Caco-2 (cell line): ENCODE data around the gene TPK1. TPM values are rescaled to one million over a fixed set of nuclear protein-coding genes. Genes with fewer than 3 reads are reported as not detected.

Experiments used
- BruUV-seq: library from RNA; stranded (reverse); fragments of 400-500 nt; replicated peaks from 2 replicates; lab custom pipeline; 2021; lab: Mats Ljungman, UMichigan
- CTCF ChIA-PET: fragments of 300-600 bp; sonication (Branson Sonifier 250); formaldehyde crosslinking; loops from one replicate; lab custom pipeline; 2022; ENCODE audit warnings: antibody characterized with exemption; lab: Charles Lee
- POLR2A ChIA-PET: fragments of 300-600 bp; sonication (Branson Sonifier 250); formaldehyde crosslinking; loops from one replicate; lab custom pipeline; 2022; ENCODE audit warnings: antibody characterized with exemption; lab: Charles Lee
- DNase-seq, 2 experiments: peaks; one replicate each; pipeline versions ENCODE4 v3.0.0 to v3.0.0-alpha.2; 2020 to 2022
- H3K27me3 ChIP-seq: replicated peaks from 2 replicates; pipeline ENCODE4 v1.6.0; 2011; ENCODE audit warnings: low read length; ENCODE audit not compliant: control insufficient read depth, insufficient read depth
- H3K36me3 ChIP-seq: 2 replicates; pipeline ENCODE4 v1.5.1; 2011; ENCODE audit warnings: low read length; ENCODE audit not compliant: control insufficient read depth, insufficient read depth
- H3K4me1 ChIP-seq: fragments of 250-450 bp; sonication (Bioruptor Pico); 2 replicates; pipeline ENCODE4 v1.5.1; 2020; ENCODE audit warnings: mild to moderate bottlenecking
- H3K4me3 ChIP-seq: 2 replicates; pipeline ENCODE4 v1.5.1; 2011; ENCODE audit warnings: low read depth, mild to moderate bottlenecking, control low read depth, low read length
- H3K9me3 ChIP-seq: fragments of 250-450 bp; sonication (Bioruptor Pico); 2 replicates; pipeline ENCODE4 v1.5.1; 2020; ENCODE audit warnings: mild to moderate bottlenecking, moderate library complexity
- H3K27ac Mint-ChIP-seq: one replicate; pipeline ENCODE4 v1.8.0; 2022; ENCODE audit warnings: mixed read lengths; ENCODE audit not compliant: unreplicated experiment
- H3K27me3 Mint-ChIP-seq: one replicate; pipeline ENCODE4 v1.8.0; 2022; ENCODE audit warnings: mixed read lengths; ENCODE audit not compliant: insufficient read depth, unreplicated experiment
- H3K36me3 Mint-ChIP-seq: one replicate; pipeline ENCODE4 v1.8.0; 2022; ENCODE audit warnings: mild to moderate bottlenecking, mixed read lengths; ENCODE audit not compliant: insufficient read depth, unreplicated experiment
- H3K4me1 Mint-ChIP-seq: one replicate; pipeline ENCODE4 v1.8.0; 2022; ENCODE audit warnings: low read depth, mixed read lengths; ENCODE audit not compliant: unreplicated experiment
- H3K4me3 Mint-ChIP-seq: one replicate; pipeline ENCODE4 v1.8.0; 2022; ENCODE audit warnings: mild to moderate bottlenecking, moderate library complexity, mixed read lengths; ENCODE audit not compliant: unreplicated experiment
- H3K9me3 Mint-ChIP-seq: one replicate; pipeline ENCODE4 v1.8.0; 2022; ENCODE audit warnings: mixed read lengths; ENCODE audit not compliant: unreplicated experiment
- CTCF ChIP-seq, 2 experiments: fragments of 200-600 bp in 1 of 2; IDR thresholded peaks; 1 replicate in 1 of 2; 2 replicates in 1 of 2; pipeline versions ENCODE4 v1.5.1 to v1.8.0; 2011 to 2022; ENCODE audit warnings: antibody characterized with exemption in 1 of 2, control low read depth in 1 of 2, inconsistent platforms in 1 of 2, low read depth in 1 of 2, low read length in 1 of 2, mild to moderate bottlenecking in 1 of 2, moderate library complexity in 1 of 2; ENCODE audit not compliant: insufficient read depth in 1 of 2, severe bottlenecking in 1 of 2, unreplicated experiment in 1 of 2
- intact Hi-C: fragments of 100-400 bp; cut with micrococcal nuclease; formaldehyde crosslinking; loops from one replicate; pipeline ENCODE4 v1.10.0; 2022; ENCODE audit not compliant: unreplicated experiment
- total RNA-seq: library from RNA; stranded (reverse); gene quantifications from 2 replicates; pipeline ENCODE4 v1.2.3, GENCODE V29; 2022

TPK1 gene
- total RNA-seq, 1 experiment from 2014 or later, result 86.6 TPM

GRCh38 chr7:144641389-144642044 lies 194.3 kb downstream of the TPK1 start:
- Histone ChIP-seq H3K36me3 (no peaks in the 10 kb centered on the region), H3K4me3 (no peak overlapping the region), H3K4me1 (no peaks in the 10 kb centered on the region), H3K9me3 (no peaks in the 10 kb centered on the region), H3K27me3 (no peaks in the 10 kb centered on the region)
- no peak overlapping the region for H3K4me3 Mint-ChIP-seq
- no peaks in the 10 kb centered on the region for H3K27me3 Mint-ChIP-seq
- no TSS peak for BruUV-seq
- no peaks in the 10 kb centered on the region for H3K9me3 Mint-ChIP-seq
- POLR2A ChIA-PET, result no interaction called here
- no peak for TF ChIP-seq CTCF (IDR thresholded peaks at IDR 0.05; ENCODE audit: insufficient read depth in 1 of 2, low read depth in 1 of 2, low read length in 1 of 2, severe bottlenecking in 1 of 2, unreplicated experiment in 1 of 2)
- intact Hi-C loops, result no loop called here
- CTCF ChIA-PET, result no interaction called here
- no peaks in the 10 kb centered on the region for H3K4me1 Mint-ChIP-seq
- DNase-seq, result no peak
- H3K27ac Mint-ChIP-seq, result no peak overlapping the region
- H3K36me3 Mint-ChIP-seq, result no peaks in the 10 kb centered on the region

GRCh38 chr7:144632724-144633123 lies 203.1 kb downstream of the TPK1 start:
- peaks cover 22% of the 10 kb centered on the region for H3K36me3 Mint-ChIP-seq
- BruUV-seq, result no TSS peak

GRCh38 chr7:144629598-144629997 lies 206.3 kb downstream of the TPK1 start:
- Mint-ChIP-seq H3K27me3 (no peaks in the 10 kb centered on the region), H3K9me3 (no peaks in the 10 kb centered on the region), H3K4me3 (no peak overlapping the region), H3K4me1 (no peaks in the 10 kb centered on the region), H3K27ac (no peak overlapping the region), H3K36me3 (peaks cover 22% of the 10 kb centered on the region)
- no peak overlapping the region for H3K4me3 ChIP-seq
- no peaks in the 10 kb centered on the region for H3K4me1 ChIP-seq
- H3K36me3 ChIP-seq, result no peaks in the 10 kb centered on the region; the same call in 1 of the 2 replicates
- intact Hi-C loops, result no loop called here
- TF ChIP-seq CTCF (IDR thresholded peaks at IDR 0.05; ENCODE audit: insufficient read depth in 1 of 2, low read depth in 1 of 2, low read length in 1 of 2, severe bottlenecking in 1 of 2, unreplicated experiment in 1 of 2), result no peak
- no peak for DNase-seq
- H3K9me3 ChIP-seq, result peaks cover 3% of the 10 kb centered on the region; the same call in 1 of the 2 replicates
- CTCF ChIA-PET, result no interaction called here
- POLR2A ChIA-PET, result no interaction called here
- H3K27me3 ChIP-seq, result no peaks in the 10 kb centered on the region
- BruUV-seq, result no TSS peak

More at GRCh38 chr7:144632724-144633123, 203.1 kb downstream of the TPK1 start:
- TF ChIP-seq CTCF (IDR thresholded peaks at IDR 0.05; ENCODE audit: insufficient read depth in 1 of 2, low read depth in 1 of 2, low read length in 1 of 2, severe bottlenecking in 1 of 2, unreplicated experiment in 1 of 2), result no peak
- Histone ChIP-seq H3K4me1 (no peaks in the 10 kb centered on the region), H3K4me3 (no peak overlapping the region), H3K36me3 (no peaks in the 10 kb centered on the region), H3K27me3 (no peaks in the 10 kb centered on the region), H3K9me3 (peaks cover 3% of the 10 kb centered on the region; the same call in 1 of the 2 replicates)
- DNase-seq, result no peak
- Mint-ChIP-seq H3K4me3 (no peak overlapping the region), H3K9me3 (no peaks in the 10 kb centered on the region), H3K4me1 (no peaks in the 10 kb centered on the region), H3K27me3 (no peaks in the 10 kb centered on the region), H3K27ac (no peak overlapping the region)
- ChIA-PET POLR2A (no interaction called here), CTCF (no interaction called here)
- intact Hi-C loops, result no loop called here
